IPS DF 6.9 (cell line): ENCODE results near the gene NTM.

Experiments
- DNase-seq: peaks from one replicate; pipeline ENCODE4 v3.0.0-alpha.2; 2013; ENCODE audit warnings: low read depth, low spot score
- H3K27ac ChIP-seq: one replicate; pipeline ENCODE4 v1.5.1; 2013; ENCODE audit warnings: low read length, control low read depth
- H3K27me3 ChIP-seq: 2 replicates; pipeline ENCODE4 v1.6.1; 2013; ENCODE audit warnings: mild to moderate bottlenecking, low read length; ENCODE audit not compliant: control insufficient read depth, insufficient read depth
- H3K36me3 ChIP-seq: 2 replicates; pipeline ENCODE4 v1.6.1; 2013; ENCODE audit warnings: low read length; ENCODE audit not compliant: control insufficient read depth, insufficient read depth
- H3K4me1 ChIP-seq: 2 replicates; pipeline ENCODE4 v1.6.1; 2013; ENCODE audit warnings: low read length; ENCODE audit not compliant: control insufficient read depth, insufficient read depth
- H3K4me3 ChIP-seq: 2 replicates; pipeline ENCODE4 v1.5.1; 2013; ENCODE audit warnings: mild to moderate bottlenecking, low read length
- H3K9me3 ChIP-seq: 2 replicates; pipeline ENCODE4 v1.6.1; 2013; ENCODE audit warnings: low read length, inconsistent platforms; ENCODE audit not compliant: control insufficient read depth, insufficient read depth
- WGBS: extraction: QIAGEN DNeasy Blood & Tissue Kit; methylation state at CpG from one replicate; pipeline ENCODE4 v1.1.7; 2013; ENCODE audit warnings: mixed read lengths, missing lambda C conversion rate; ENCODE audit not compliant: insufficient read length, insufficient coverage; 5-methylcytosine and 5-hydroxymethylcytosine counted together

The NTM gene

GRCh38 chr11:132116516-132116915, 746.1 kb downstream of the NTM start:
- Histone ChIP-seq H3K27ac (no peak overlapping the region), H3K36me3 (no peaks in the 10 kb centered on the region), H3K9me3 (no peaks in the 10 kb centered on the region), H3K4me1 (peaks cover 5% of the 10 kb centered on the region; the same call in 1 of the 2 replicates), H3K4me3 (no peak overlapping the region), H3K27me3 (no peaks in the 10 kb centered on the region)
- no peak for DNase-seq
- WGBS = no CpG with 5 or more reads among the region's 3 CpGs

DNA sequence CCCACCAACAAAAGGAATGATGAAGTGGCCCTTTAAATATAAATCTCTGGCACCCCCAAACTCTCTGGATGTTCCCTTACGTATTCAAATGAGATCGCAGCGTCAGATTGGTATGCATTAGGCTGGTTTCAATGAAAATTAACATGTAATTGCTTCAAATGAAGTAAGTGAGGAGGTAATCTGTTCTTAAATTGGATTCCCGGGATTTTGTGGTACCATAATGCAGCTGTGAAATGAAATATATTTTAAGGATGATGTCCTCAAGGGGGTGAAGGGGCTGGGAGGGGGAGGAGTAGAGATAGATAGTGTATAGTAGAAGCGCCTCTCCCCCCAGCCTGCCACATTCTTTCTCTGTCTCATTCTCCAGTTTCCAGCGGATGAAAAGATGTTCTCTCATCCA, 748.2 kb downstream of the NTM start:
- Histone ChIP-seq H3K9me3 (no peaks in the 10 kb centered on the region), H3K36me3 (no peaks in the 10 kb centered on the region), H3K27ac (no peak overlapping the region), H3K27me3 (no peaks in the 10 kb centered on the region), H3K4me3 (no peak overlapping the region), H3K4me1 (peaks cover 7% of the 10 kb centered on the region; the same call in 1 of the 2 replicates)
- no peak for DNase-seq
- WGBS = no CpG with 5 or more reads among the region's 6 CpGs

DNA sequence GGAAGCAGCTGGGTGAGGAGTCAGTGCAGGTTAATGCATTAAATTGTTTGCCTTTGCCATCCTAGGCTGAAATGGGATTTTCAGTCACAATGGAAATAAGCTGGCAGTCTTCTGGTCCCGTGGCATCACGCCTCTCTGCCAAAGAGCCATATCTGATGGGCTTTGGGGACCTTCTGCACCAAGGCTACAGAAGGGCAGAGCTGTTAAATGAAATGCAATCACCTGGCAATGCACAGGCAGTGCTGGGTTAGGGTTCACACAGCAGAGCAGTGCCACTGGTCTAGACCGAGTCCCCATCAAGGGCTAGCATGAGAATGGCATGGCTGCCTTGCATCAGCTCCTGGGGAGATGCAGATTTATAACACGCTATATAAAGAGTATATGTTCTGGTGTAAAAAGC, 749.2 kb downstream of the NTM start:
- H3K4me1 ChIP-seq = peaks cover 7% of the 10 kb centered on the region; the same call in 1 of the 2 replicates
- H3K27ac ChIP-seq = no peak overlapping the region
- WGBS = no CpG with 5 or more reads among the region's 4 CpGs
- H3K36me3 ChIP-seq = no peaks in the 10 kb centered on the region
- no peak for DNase-seq
- H3K9me3 ChIP-seq = no peaks in the 10 kb centered on the region
- no peak overlapping the region for H3K4me3 ChIP-seq
- H3K27me3 ChIP-seq = no peaks in the 10 kb centered on the region

GRCh38 chr11:132122735-132123134, 752.3 kb downstream of the NTM start:
- Histone ChIP-seq H3K36me3 (no peaks in the 10 kb centered on the region), H3K27me3 (no peaks in the 10 kb centered on the region), H3K4me3 (no peak overlapping the region), H3K9me3 (no peaks in the 10 kb centered on the region), H3K27ac (no peak overlapping the region), H3K4me1 (peaks cover 8% of the 10 kb centered on the region; the same call in 1 of the 2 replicates)
- DNase-seq = no peak
- no CpG with 5 or more reads among the region's 4 CpGs for WGBS

DNA sequence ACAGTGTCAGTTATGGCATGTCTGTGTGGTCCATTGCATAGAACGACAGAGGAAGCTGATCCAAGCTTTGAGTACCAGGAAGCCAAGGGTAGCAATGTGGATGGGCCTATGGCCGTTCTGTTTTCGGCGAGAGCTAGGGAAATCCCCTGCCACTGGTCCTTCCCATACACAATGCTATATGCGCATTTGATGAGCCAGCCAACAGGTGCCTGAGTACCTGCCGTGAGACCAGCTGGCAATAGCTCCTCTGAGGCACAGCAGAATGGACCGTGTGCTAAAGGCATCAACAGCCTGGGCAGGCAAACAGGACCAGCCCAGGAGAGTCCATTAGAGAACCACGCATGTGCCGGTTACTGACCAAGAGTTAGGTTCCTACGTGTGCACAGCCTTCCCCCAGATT, 753.0 kb downstream of the NTM start:
- no peaks in the 10 kb centered on the region for H3K27me3 ChIP-seq
- H3K36me3 ChIP-seq = no peaks in the 10 kb centered on the region
- no peaks in the 10 kb centered on the region for H3K9me3 ChIP-seq
- DNase-seq = no peak
- H3K4me3 ChIP-seq = no peak overlapping the region
- H3K27ac ChIP-seq = no peak overlapping the region
- peaks cover 8% of the 10 kb centered on the region; the same call in 1 of the 2 replicates for H3K4me1 ChIP-seq
- WGBS = no CpG with 5 or more reads among the region's 10 CpGs

- H3K27ac ChIP-seq = no peak overlapping the region
- 100% methylated on average over 7 of the region's 21 CpGs for WGBS
- no peaks in the 10 kb centered on the region for H3K36me3 ChIP-seq
- no peak for DNase-seq
- H3K9me3 ChIP-seq = no peaks in the 10 kb centered on the region
- no peak overlapping the region for H3K4me3 ChIP-seq
- peaks cover 8% of the 10 kb centered on the region; the same call in 1 of the 2 replicates for H3K4me1 ChIP-seq
- H3K27me3 ChIP-seq = no peaks in the 10 kb centered on the region
Measured at GRCh38 chr11:132123854-132124835, 753.7 kb downstream of the NTM start.

DNA sequence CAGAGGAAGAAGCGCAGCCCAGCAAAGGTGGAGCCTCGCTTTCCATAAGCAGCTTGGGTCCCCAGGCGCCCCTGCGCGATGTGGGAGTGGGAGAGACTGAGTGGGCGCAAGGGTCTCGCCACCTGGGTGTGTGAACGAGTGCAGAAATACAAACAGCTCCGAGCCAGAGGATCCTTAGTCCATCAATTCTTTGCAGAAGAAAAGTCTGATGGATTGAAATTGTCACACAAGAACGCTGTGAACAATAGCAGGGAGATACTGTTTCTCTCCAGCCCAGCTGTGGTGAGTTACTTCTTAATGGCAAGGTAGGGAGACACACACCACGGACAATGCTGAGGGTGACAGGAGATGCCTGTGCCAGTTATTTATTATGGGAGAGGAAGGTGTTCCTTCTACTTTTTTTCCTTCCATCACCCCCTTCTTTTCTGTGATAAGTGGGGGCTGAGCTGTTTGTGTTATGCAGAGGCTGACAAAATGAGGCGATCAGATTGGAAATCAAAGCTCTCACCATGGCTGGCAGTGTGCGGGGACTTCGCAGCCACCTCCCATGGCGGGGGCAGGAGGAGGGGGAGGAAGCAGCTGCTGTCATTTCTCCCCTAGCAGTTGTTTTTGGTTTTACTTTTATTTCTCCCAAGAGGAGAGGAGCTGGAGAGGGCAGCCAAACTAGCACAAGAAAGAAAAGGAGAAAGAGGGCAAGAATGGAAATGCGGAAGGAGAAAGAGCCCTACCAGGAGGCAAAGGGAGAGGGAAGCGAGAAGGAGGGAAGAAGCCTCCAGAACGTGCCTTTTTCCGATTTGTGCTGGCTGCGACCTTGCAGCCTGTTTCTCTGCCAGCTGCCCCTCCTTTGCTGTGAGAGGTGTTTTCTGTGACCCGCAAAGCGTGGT, 755.8 kb downstream of the NTM start:
- no peaks in the 10 kb centered on the region for H3K27me3 ChIP-seq
- no peak for DNase-seq
- H3K4me3 ChIP-seq = peak overlapping the region; percentile 0; the same call in 1 of the 2 replicates
- no CpG with 5 or more reads among the region's 22 CpGs for WGBS
- peaks cover 8% of the 10 kb centered on the region; the same call in 1 of the 2 replicates for H3K4me1 ChIP-seq
- H3K27ac ChIP-seq = no peak overlapping the region
- H3K9me3 ChIP-seq = no peaks in the 10 kb centered on the region
- no peaks in the 10 kb centered on the region for H3K36me3 ChIP-seq

- WGBS = no CpG with 5 or more reads among the region's 19 CpGs
- H3K4me3 ChIP-seq = no peak overlapping the region
- H3K4me1 ChIP-seq = peaks cover 8% of the 10 kb centered on the region; the same call in 1 of the 2 replicates
- DNase-seq = no peak
- no peaks in the 10 kb centered on the region for H3K27me3 ChIP-seq
- no peak overlapping the region for H3K27ac ChIP-seq
- H3K36me3 ChIP-seq = no peaks in the 10 kb centered on the region
- no peaks in the 10 kb centered on the region for H3K9me3 ChIP-seq
Measured at GRCh38 chr11:132126973-132127899, 756.8 kb downstream of the NTM start.

- Histone ChIP-seq H3K9me3 (no peaks in the 10 kb centered on the region), H3K27me3 (no peaks in the 10 kb centered on the region), H3K4me1 (peaks cover 8% of the 10 kb centered on the region; the same call in 1 of the 2 replicates), H3K27ac (no peak overlapping the region), H3K36me3 (no peaks in the 10 kb centered on the region), H3K4me3 (no peak overlapping the region)
- WGBS = no CpG with 5 or more reads among the region's 2 CpGs
- no peak for DNase-seq
Measured at GRCh38 chr11:132127900-132128288, 757.5 kb downstream of the NTM start.
